CD4-positive, alpha-beta memory T cell (primary cell): ENCODE data around the gene OTOP2. TPM values are rescaled to one million over a fixed set of nuclear protein-coding genes. Genes with fewer than 3 reads are reported as not detected.

Experiments
- CTCF ChIA-PET: fragments of 350-600 bp; sonication (Branson Sonifier 250); formaldehyde crosslinking; loops from one replicate; lab custom pipeline; 2021; ENCODE audit warnings: inconsistent platforms; ENCODE audit not compliant: partially characterized antibody; lab: Charles Lee
- POLR2A ChIA-PET: fragments of 350-600 bp; sonication (Branson Sonifier 250); formaldehyde crosslinking; loops from one replicate; lab custom pipeline; 2021; ENCODE audit not compliant: partially characterized antibody; lab: Charles Lee
- DNase-seq, 5 donors: peaks; one replicate each; pipeline versions ENCODE4 v3.0.0 to v3.0.0-alpha.2; 2020 to 2022; ENCODE audit warnings: mixed read lengths in 1 of 5
- H3K27ac ChIP-seq: one replicate; pipeline ENCODE4 v1.7.0; 2013; ENCODE audit warnings: low read depth, low read length
- H3K27me3 ChIP-seq: 2 replicates; pipeline ENCODE4 v1.7.0; 2013; ENCODE audit warnings: mild to moderate bottlenecking, low read length, moderate library complexity; ENCODE audit not compliant: insufficient read depth
- H3K36me3 ChIP-seq: 2 replicates; pipeline ENCODE4 v1.7.0; 2013; ENCODE audit warnings: mild to moderate bottlenecking, low read length, moderate library complexity; ENCODE audit not compliant: insufficient read depth
- H3K4me1 ChIP-seq: 2 replicates; pipeline ENCODE4 v1.7.0; 2013; ENCODE audit warnings: mild to moderate bottlenecking, low read length, moderate library complexity; ENCODE audit not compliant: insufficient read depth
- H3K4me3 ChIP-seq, 2 donors: one replicate each; pipeline ENCODE4 v1.7.0; 2013; ENCODE audit warnings: low read length in 2 of 2, mild to moderate bottlenecking in 1 of 2
- H3K9me3 ChIP-seq, 2 donors: one replicate each; pipeline ENCODE4 v1.7.0; 2013; ENCODE audit warnings: low read length in 2 of 2, control low read depth in 1 of 2; ENCODE audit not compliant: control insufficient read depth in 1 of 2
- H3K27ac Mint-ChIP-seq, 7 donors: one replicate each; pipeline ENCODE4 v1.8.0; 2020 to 2021; ENCODE audit warnings: mixed read lengths in 7 of 7, mild to moderate bottlenecking in 6 of 7, inconsistent platforms in 3 of 7, moderate library complexity in 3 of 7
- H3K27me3 Mint-ChIP-seq, 2 donors: one replicate each; pipeline ENCODE4 v1.8.0; 2020 to 2021; ENCODE audit warnings: mixed read lengths in 2 of 2
- H3K36me3 Mint-ChIP-seq, 2 donors: one replicate each; pipeline ENCODE4 v1.8.0; 2020 to 2021; ENCODE audit warnings: mixed read lengths in 2 of 2, inconsistent platforms in 1 of 2, mild to moderate bottlenecking in 1 of 2
- H3K4me1 Mint-ChIP-seq, 4 donors: one replicate each; pipeline ENCODE4 v1.8.0; 2020 to 2021; ENCODE audit warnings: mixed read lengths in 4 of 4, mild to moderate bottlenecking in 1 of 4
- H3K4me3 Mint-ChIP-seq, 8 donors: one replicate each; pipeline ENCODE4 v1.8.0; 2020 to 2021; ENCODE audit warnings: mixed read lengths in 8 of 8, mild to moderate bottlenecking in 7 of 8, moderate library complexity in 6 of 8, inconsistent platforms in 3 of 8
- H3K9me3 Mint-ChIP-seq, 8 donors: one replicate each; pipeline ENCODE4 v1.8.0; 2020 to 2021; ENCODE audit warnings: mixed read lengths in 8 of 8, mild to moderate bottlenecking in 5 of 8, inconsistent platforms in 3 of 8, moderate library complexity in 1 of 8
- intact Hi-C: fragments of 100-400 bp; cut with micrococcal nuclease; formaldehyde crosslinking; loops from one replicate; pipeline ENCODE4 v1.15.1; 2023
- polyA plus RNA-seq, 2 donors: library from polyadenylated mRNA; unstranded; fragments of 300-500 nt; fragmentation: Illumina TruSeq; gene quantifications; one replicate each; pipeline ENCODE4 v1.2.3, GENCODE V29; 2021
- total RNA-seq, 2 experiments: library from RNA; stranded (reverse); gene quantifications; one replicate each; pipeline ENCODE4 v1.2.3, GENCODE V29; 2021

The OTOP2 gene
- total and polyA plus RNA-seq, 4 experiments from 2014 or later = not detected

DNA sequence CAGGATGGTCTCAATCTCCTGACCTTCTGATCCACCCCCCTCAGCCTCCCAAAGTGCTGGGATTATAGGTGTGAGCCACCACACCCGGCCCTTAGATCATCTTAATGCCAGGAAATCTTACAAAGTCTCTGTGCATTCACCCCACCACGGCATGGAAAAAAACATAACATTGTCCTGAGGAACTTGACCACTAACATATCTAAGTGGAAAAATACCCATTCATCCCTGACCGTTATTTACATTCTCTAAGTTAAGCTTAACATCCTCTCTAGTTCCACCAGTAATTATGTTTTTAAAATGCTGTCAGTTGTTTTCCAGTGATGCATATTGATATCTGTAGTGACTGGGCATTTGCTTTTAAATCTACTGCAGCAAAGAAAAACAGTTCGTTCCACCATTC, 51.9 kb downstream of the OTOP2 start:
- Mint-ChIP-seq H3K4me3 (peak overlapping the region in 1 of 8 donors; percentile 48), H3K36me3 (no peaks in the 10 kb centered on the region), H3K4me1 (peaks cover 6 to 11% (median 8%) of the 10 kb centered on the region in 4 donors), H3K9me3 (peaks cover 0 to 2% (median 0%) of the 10 kb centered on the region in 8 donors), H3K27me3 (peaks cover 3 to 5% of the 10 kb centered on the region in 2 donors), H3K27ac (no peak overlapping the region)
- DNase-seq = no peak
- CTCF ChIA-PET = interaction anchor here (1.5 kb wide), 1 partner anchor 18 kb away, joined by 3 read pairs; no protein-coding TSS in a partner anchor
- H3K27me3 ChIP-seq = no peaks in the 10 kb centered on the region
- no peak overlapping the region for H3K4me3 ChIP-seq
- H3K4me1 ChIP-seq = peaks cover 19% of the 10 kb centered on the region
- H3K36me3 ChIP-seq = no peaks in the 10 kb centered on the region
- intact Hi-C loops = no loop called here
- POLR2A ChIA-PET = no interaction called here
- H3K27ac ChIP-seq = no peak overlapping the region
- H3K9me3 ChIP-seq = no peaks in the 10 kb centered on the region

DNA sequence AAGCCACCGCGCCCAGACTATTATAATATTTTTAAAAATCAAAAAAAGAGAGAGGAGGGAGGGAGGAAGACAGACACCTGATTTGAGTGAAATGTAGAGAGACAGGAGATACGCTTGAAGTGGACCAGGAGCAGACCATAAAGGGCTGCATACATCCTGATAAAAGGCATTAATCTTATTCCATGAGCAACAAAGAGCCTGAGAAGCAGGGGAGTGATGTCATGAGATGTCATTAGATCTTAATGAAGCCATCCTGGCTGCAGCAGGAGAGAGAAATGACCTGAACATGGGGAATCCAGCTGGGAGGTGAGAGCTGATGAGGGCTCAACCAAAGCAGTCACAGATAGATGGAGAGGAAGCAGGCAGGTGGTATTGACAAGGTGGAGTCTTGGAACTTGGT, 53.7 kb downstream of the OTOP2 start:
- H3K27ac ChIP-seq = no peak overlapping the region
- DNase-seq = no peak
- no peak overlapping the region for H3K4me3 ChIP-seq
- H3K4me1 ChIP-seq = peaks cover 24% of the 10 kb centered on the region
- Mint-ChIP-seq H3K36me3 (no peaks in the 10 kb centered on the region), H3K27me3 (peaks cover 3 to 5% of the 10 kb centered on the region in 2 donors), H3K27ac (no peak overlapping the region), H3K4me1 (peaks cover 12 to 24% (median 18%) of the 10 kb centered on the region in 4 donors), H3K9me3 (peaks cover 0 to 2% (median 0%) of the 10 kb centered on the region in 8 donors), H3K4me3 (no peak overlapping the region)
- H3K36me3 ChIP-seq = no peaks in the 10 kb centered on the region
- no peaks in the 10 kb centered on the region for H3K27me3 ChIP-seq
- POLR2A ChIA-PET = interaction anchor here (0.6 kb wide), 1 partner anchor 11 kb away, joined by 3 read pairs; no protein-coding TSS in a partner anchor
- no peaks in the 10 kb centered on the region for H3K9me3 ChIP-seq
- CTCF ChIA-PET = interaction anchor here (1.5 kb wide), 2 partner anchors 11 to 16 kb away, joined by 3 to 4 read pairs; no protein-coding TSS in a partner anchor
- intact Hi-C loops = no loop called here

DNA sequence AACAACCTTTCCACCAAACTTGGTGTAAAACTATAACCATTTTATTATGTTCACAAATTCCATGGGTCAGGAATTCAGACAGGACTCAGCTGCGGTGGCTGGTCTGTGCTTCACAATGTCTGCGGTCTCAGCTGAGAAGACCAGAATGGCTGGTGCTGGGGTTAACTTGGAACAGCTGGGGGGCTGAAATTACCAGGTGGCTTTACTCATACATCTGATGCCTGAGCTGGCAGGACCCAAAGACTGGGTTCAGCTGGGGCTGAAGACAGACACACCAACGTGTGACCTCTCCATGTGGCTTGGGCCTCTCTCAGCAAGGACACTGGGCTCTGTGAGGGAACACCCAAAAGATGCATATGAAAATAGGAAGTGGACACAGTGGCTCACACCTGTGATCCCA, 54.2 kb downstream of the OTOP2 start:
- peaks cover 0 to 2% (median 0%) of the 10 kb centered on the region in 8 donors for H3K9me3 Mint-ChIP-seq
- H3K4me1 Mint-ChIP-seq = peaks cover 7 to 24% (median 13%) of the 10 kb centered on the region in 4 donors
- no peak for DNase-seq
- no peaks in the 10 kb centered on the region for H3K36me3 Mint-ChIP-seq
- no peak overlapping the region for H3K27ac ChIP-seq
- intact Hi-C loops = no loop called here
- no peak overlapping the region for H3K4me3 ChIP-seq
- peaks cover 3 to 5% of the 10 kb centered on the region in 2 donors for H3K27me3 Mint-ChIP-seq
- no peak overlapping the region for H3K27ac Mint-ChIP-seq
- CTCF ChIA-PET = interaction anchor here (1.5 kb wide), 1 partner anchor 10 kb away, joined by 3 read pairs; no protein-coding TSS in a partner anchor
- POLR2A ChIA-PET = interaction anchor here (0.6 kb wide), 1 partner anchor 11 kb away, joined by 3 read pairs; no protein-coding TSS in a partner anchor
- H3K4me1 ChIP-seq = peaks cover 20% of the 10 kb centered on the region
- H3K36me3 ChIP-seq = no peaks in the 10 kb centered on the region
- no peaks in the 10 kb centered on the region for H3K9me3 ChIP-seq
- H3K27me3 ChIP-seq = no peaks in the 10 kb centered on the region
- H3K4me3 Mint-ChIP-seq = no peak overlapping the region

DNA sequence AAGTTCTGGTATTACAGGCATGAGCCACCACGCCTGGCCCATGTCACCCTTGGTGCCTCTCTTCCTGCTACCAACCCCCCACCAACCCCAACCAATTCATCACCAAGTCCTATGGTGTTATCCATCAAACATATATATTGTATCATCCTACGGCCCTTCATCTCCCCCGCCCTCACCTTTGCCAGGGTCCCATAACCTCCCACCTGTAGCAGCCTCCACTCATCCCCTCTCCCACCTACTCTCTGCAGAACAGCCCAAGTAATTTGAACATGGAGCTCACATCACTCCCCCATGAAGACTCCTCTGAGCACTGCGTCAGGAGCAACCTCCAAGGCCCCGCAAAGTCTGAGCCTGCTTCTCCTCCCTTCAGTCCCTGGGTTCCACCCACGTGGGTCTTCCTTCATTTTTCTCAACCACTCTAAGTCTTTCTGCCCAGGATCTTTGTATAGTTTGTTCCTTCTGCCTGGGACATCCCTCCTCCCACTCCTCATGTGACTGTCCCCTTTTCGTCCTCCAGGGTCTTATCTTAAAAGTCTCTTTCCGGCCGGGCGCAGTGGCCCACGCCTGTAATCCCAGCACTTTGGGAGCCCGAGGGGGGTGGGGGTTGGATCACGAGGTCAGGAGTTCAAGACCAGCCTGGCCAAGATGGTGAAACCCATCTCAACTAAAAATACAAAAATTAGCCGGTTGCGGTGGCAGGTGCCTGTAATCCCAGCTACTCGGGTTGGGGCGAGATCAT, 55.5 kb downstream of the OTOP2 start:
- peaks cover 0 to 2% (median 0%) of the 10 kb centered on the region in 8 donors for H3K9me3 Mint-ChIP-seq
- Histone ChIP-seq H3K4me1 (peaks cover 20% of the 10 kb centered on the region), H3K4me3 (no peak overlapping the region), H3K27ac (no peak overlapping the region), H3K9me3 (no peaks in the 10 kb centered on the region), H3K36me3 (no peaks in the 10 kb centered on the region), H3K27me3 (no peaks in the 10 kb centered on the region)
- H3K27ac Mint-ChIP-seq = peak overlapping the region in 2 of 7 donors; percentile 29 to 55
- intact Hi-C loops = no loop called here
- CTCF ChIA-PET = interaction anchor here (0.8 to 2.5 kb wide), 5 partner anchors 9 to 223 kb away, joined by 3 to 7 read pairs (median 3); partner anchors contain the start of gene MRPL58
- H3K36me3 Mint-ChIP-seq = no peaks in the 10 kb centered on the region
- H3K27me3 Mint-ChIP-seq = peaks cover 2 to 3% of the 10 kb centered on the region in 2 donors
- no peak for DNase-seq
- peak overlapping the region in 6 of 8 donors; percentile 18 to 36 (median 24) for H3K4me3 Mint-ChIP-seq
- POLR2A ChIA-PET = no interaction called here
- H3K4me1 Mint-ChIP-seq = peaks cover 7 to 27% (median 12%) of the 10 kb centered on the region in 4 donors

DNA sequence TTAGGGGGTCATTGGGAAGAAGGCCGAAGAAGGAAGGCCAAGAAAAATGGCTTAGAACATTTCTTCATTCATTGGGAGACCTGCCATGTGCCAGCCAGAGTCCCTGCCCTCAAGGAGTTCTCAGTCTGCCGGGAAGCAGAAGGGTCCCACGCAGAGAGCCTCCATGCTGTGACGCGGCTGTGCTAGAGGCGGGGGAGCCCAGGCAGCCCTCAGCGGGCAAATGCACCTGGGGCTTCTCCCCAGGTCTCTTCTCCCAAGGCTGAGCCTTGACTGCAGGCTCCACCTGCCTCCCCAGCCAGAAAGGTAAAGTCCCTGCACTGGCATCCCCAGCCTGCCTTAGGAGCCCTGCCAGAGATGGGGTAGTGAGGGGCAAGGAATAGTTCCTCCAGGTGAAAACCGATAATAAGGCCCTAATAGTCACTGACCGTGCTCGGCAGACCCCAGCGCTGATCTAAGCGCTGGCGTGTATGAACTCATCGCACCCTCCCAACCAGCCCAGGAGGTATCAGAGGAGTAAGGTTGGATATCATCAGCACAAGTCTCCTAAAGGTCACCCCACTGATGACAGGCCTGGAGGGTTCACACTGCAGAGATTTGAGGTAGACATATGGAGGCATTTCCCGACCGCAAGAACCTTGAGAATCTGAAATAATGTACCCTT, 57.4 kb downstream of the OTOP2 start:
- H3K9me3 ChIP-seq = no peaks in the 10 kb centered on the region
- ChIA-PET CTCF (interaction anchor here (1.0 to 2.5 kb wide), 2 partner anchors 20 to 221 kb away, joined by 4 to 7 read pairs; no protein-coding TSS in a partner anchor), POLR2A (interaction anchor here (2.3 kb wide), 1 partner anchor 8 kb away, joined by 12 read pairs; the partner anchor contains the start of gene HID1)
- H3K36me3 Mint-ChIP-seq = no peaks in the 10 kb centered on the region
- H3K4me1 Mint-ChIP-seq = peaks cover 8 to 28% (median 13%) of the 10 kb centered on the region in 4 donors
- peak overlapping the region; percentile 30 for H3K27ac ChIP-seq
- no peaks in the 10 kb centered on the region for H3K27me3 ChIP-seq
- H3K4me3 ChIP-seq = peak overlapping the region; percentile 70 to 91
- no peaks in the 10 kb centered on the region for H3K27me3 Mint-ChIP-seq
- intact Hi-C loops = no loop called here
- peak overlapping the region; percentile 86 to 94 (median 90) for H3K4me3 Mint-ChIP-seq
- no peaks in the 10 kb centered on the region for H3K36me3 ChIP-seq
- H3K4me1 ChIP-seq = peaks cover 20% of the 10 kb centered on the region
- peak overlapping the region; percentile 89 to 98 (median 95) for H3K27ac Mint-ChIP-seq
- no peak for DNase-seq
- H3K9me3 Mint-ChIP-seq = peaks cover 0 to 3% (median 0%) of the 10 kb centered on the region in 8 donors

DNA sequence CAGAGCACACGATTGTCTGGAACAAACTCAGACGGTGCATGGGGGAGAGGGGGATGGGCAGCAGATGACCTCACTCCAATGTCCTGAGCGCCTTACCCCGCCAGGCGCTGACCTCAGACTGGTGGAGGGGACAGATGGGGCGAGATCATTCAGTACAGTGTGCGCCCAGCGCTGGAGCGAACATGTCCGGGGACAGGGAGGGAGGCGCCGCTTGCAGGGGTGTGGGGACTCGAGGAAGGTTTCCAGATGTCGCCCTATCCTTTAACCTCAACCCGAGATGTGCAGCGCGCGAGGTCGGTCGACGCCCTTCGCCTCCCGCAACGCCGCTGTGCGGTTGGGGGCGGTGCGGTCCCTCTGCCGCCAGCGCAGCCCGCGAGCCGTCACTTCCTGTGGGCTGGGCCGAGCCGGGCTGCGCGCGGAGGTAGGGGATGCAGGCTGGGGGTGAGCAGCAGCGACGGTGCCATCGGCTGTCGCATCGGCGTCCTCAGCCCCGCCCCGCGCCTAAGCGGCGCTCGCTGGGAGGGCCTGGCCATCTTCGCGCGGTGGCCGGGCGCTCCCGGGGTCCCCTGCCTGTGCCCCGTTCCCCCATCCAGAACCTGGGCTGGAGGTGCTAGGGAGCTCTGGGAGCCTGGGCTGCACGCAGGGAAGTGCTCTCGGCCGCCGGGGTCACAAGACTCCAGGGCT, 58.0 kb downstream of the OTOP2 start:
- Histone ChIP-seq H3K9me3 (no peaks in the 10 kb centered on the region), H3K4me1 (peaks cover 27% of the 10 kb centered on the region), H3K27ac (peak overlapping the region; percentile 30), H3K27me3 (no peaks in the 10 kb centered on the region), H3K4me3 (peak overlapping the region; percentile 70 to 91), H3K36me3 (no peaks in the 10 kb centered on the region)
- no peaks in the 10 kb centered on the region for H3K36me3 Mint-ChIP-seq
- H3K4me3 Mint-ChIP-seq = peak overlapping the region; percentile 86 to 94 (median 90)
- ChIA-PET POLR2A (interaction anchor here (1.0 to 2.3 kb wide), 5 partner anchors 9 to 128 kb away, joined by 4 to 15 read pairs (median 6); partner anchors contain the start of genes ARMC7, ATP5PD, HID1 and KCTD2), CTCF (interaction anchor here (1.0 to 3.8 kb wide), 4 partner anchors 21 to 131 kb away, joined by 3 to 22 read pairs (median 12); partner anchors contain the start of gene MRPL58)
- H3K9me3 Mint-ChIP-seq = peaks cover 0 to 3% (median 0%) of the 10 kb centered on the region in 8 donors
- H3K4me1 Mint-ChIP-seq = peaks cover 14 to 35% (median 18%) of the 10 kb centered on the region in 4 donors
- peak; percentile 83 to 87 (median 85) for DNase-seq
- H3K27me3 Mint-ChIP-seq = peaks cover 0 to under 1% of the 10 kb centered on the region in 2 donors
- H3K27ac Mint-ChIP-seq = peak overlapping the region; percentile 89 to 98 (median 95)
- intact Hi-C loops = loop anchor here (1.0 kb wide), 1 partner anchor 30 kb away; the partner anchor contains the start of gene MRPL58
